BLaER1 treated with 17β-estradiol and CSF1 and Interleukin-3, amounts not matched to agents 10 nM and 100 nM (cell line): ENCODE measurements around the gene CCDC63.
A peak's percentile ranks its signal among the peaks of the same experiment; 100 is the strongest.

Experiments
- H3K27ac ChIP-seq, 11 experiments: shearing (Covaris generic); formaldehyde crosslinking; 2 replicates each; pipeline ENCODE4 v1.8.1; 2022
- H3K27me3 ChIP-seq, 11 experiments: shearing (Covaris generic); formaldehyde crosslinking; 2 replicates each; pipeline ENCODE4 v1.8.1; 2022
- H3K36me3 ChIP-seq, 11 experiments: shearing (Covaris generic); formaldehyde crosslinking; 2 replicates each; pipeline ENCODE4 v1.8.1; 2022
- H3K4me1 ChIP-seq, 10 experiments: shearing (Covaris generic); formaldehyde crosslinking; 2 replicates each; pipeline ENCODE4 v1.8.1; 2022
- H3K4me2 ChIP-seq, 11 experiments: shearing (Covaris generic); formaldehyde crosslinking; 2 replicates each; pipeline ENCODE4 v1.8.1; 2022
- H3K4me3 ChIP-seq, 10 experiments: shearing (Covaris generic); formaldehyde crosslinking; 2 replicates each; pipeline ENCODE4 v1.8.1; 2022
- H3K9ac ChIP-seq, 11 experiments: shearing (Covaris generic); formaldehyde crosslinking; 2 replicates each; pipeline ENCODE4 v1.8.1; 2022
- H3K9me3 ChIP-seq, 11 experiments: shearing (Covaris generic); formaldehyde crosslinking; replicated peaks in 1 of 11; 2 replicates each; pipeline ENCODE4 v1.8.1; 2022
- H4K20me1 ChIP-seq, 11 experiments: shearing (Covaris generic); formaldehyde crosslinking; 2 replicates each; pipeline ENCODE4 v1.8.1; 2022
- Cebpa-rat ChIP-seq, 11 experiments: shearing (Covaris generic); IDR thresholded peaks; 2 replicates each; pipeline ENCODE4 v1.8.1; 2022

Gene CCDC63

DNA sequence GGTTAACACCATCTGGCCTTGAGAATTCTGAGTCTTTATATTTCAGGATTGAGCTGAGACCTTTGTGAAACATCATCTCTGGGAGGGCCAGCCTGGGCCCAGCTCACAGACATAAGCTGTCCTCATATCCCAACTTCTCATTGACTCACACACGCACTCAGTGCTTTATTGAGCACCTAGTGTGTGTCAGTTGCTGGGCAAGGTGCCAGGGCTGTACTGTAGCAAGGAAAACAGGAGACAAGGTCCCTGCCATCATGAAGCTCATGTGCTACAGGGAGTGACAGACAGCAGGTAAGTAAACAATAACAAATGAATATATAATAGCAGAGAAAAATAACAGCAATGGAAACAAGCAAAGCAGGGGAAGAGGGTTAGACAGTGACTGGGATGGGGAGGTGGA, 30.5 kb upstream of the CCDC63 start:
- Histone ChIP-seq H3K9me3 (peaks cover 0 to 13% (median 0%) of the 10 kb centered on the region in 11 experiments; a peak in 5 of 22 replicates), H3K9ac (no peak overlapping the region), H3K36me3 (no peaks in the 10 kb centered on the region), H3K4me3 (no peak overlapping the region), H3K4me2 (no peak overlapping the region), H4K20me1 (no peaks in the 10 kb centered on the region), H3K27me3 (no peaks in the 10 kb centered on the region), H3K4me1 (peaks cover 0 to 13% (median 5%) of the 10 kb centered on the region in 10 experiments; a peak in 11 of 20 replicates), H3K27ac (no peak overlapping the region)
- no peak for TF ChIP-seq Cebpa-rat (IDR thresholded peaks at IDR 0.05)

DNA sequence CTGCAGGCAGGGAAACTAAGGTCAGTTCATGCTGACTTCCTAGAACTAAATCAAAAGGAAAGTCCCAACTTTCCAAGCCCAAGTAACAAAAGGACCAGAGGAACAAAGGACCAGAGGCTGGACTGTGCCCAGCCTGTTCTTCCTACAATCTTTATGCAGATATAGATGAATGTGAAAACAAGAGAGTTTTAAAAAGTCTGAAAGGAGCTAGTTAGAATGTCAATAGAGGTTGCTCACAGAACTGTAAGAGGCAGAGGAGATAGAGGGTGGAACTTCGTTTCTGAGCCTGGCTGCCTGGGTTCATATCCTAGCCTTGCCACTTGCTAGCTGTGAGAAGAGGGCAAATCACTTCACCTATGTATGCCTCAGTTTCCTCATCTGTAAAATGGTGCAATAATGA, 30.0 kb upstream of the CCDC63 start:
- no peak for TF ChIP-seq Cebpa-rat (IDR thresholded peaks at IDR 0.05)

DNA sequence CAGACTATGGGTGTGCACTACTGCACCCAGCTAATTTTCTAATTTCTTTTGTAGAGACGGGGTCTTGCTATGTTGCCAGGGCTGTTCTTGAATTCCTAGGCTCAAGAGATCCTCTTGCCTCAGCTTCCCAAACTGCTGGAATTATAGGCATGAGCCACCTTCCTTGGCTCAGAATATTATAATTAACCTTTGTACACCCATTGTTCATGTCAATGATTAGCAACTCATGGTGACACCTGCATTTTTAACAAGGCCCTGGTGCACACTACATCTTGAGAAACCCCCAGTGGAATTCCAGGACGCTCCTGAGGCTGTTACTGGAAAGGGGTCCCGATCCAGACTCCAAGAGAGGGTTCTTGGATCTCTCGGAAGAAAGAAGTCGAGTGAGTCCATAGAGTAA, 28.3 kb upstream of the CCDC63 start:
- Histone ChIP-seq H3K27ac (no peak overlapping the region), H4K20me1 (no peaks in the 10 kb centered on the region), H3K9me3 (peaks cover 0 to 17% (median 0%) of the 10 kb centered on the region in 11 experiments; a peak in 5 of 22 replicates), H3K36me3 (no peaks in the 10 kb centered on the region), H3K27me3 (no peaks in the 10 kb centered on the region), H3K4me2 (no peak overlapping the region), H3K9ac (no peak overlapping the region), H3K4me3 (no peak overlapping the region), H3K4me1 (peaks cover 0 to 18% (median 8%) of the 10 kb centered on the region in 10 experiments; a peak in 11 of 20 replicates)
- no peak for TF ChIP-seq Cebpa-rat (IDR thresholded peaks at IDR 0.05)

More for the DNA sequence above, 30.0 kb upstream of the CCDC63 start:
- Histone ChIP-seq H3K4me1 (peaks cover 0 to 17% (median 6%) of the 10 kb centered on the region in 10 experiments; a peak in 13 of 20 replicates), H3K4me3 (no peak overlapping the region), H3K9me3 (peaks cover 0 to 17% (median 0%) of the 10 kb centered on the region in 11 experiments; a peak in 5 of 22 replicates), H3K27ac (no peak overlapping the region), H3K36me3 (no peaks in the 10 kb centered on the region), H3K4me2 (no peak overlapping the region), H4K20me1 (no peaks in the 10 kb centered on the region), H3K9ac (no peak overlapping the region), H3K27me3 (no peaks in the 10 kb centered on the region)

DNA sequence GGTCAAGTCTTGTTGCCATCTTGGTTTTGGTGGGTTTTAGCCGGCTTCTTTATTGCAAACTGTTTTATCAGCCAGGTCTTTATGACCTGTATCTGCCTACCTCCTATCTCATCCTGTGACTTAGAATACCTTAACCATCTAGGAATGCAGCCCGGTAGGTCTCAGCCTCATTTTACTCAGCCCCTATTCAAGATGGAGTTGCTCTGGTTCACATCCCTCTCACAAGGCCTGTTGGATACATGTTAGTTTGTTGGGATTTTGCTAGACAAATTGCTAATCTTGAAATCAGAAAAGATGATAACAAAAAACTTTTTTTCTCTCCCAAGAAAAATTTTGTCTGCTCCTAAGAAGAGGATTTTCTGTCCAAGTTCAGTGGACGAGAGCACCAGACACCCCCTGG, 27.6 kb upstream of the CCDC63 start:
- peaks cover 0 to 17% (median 0%) of the 10 kb centered on the region in 11 experiments; a peak in 5 of 22 replicates for H3K9me3 ChIP-seq
- H4K20me1 ChIP-seq: no peaks in the 10 kb centered on the region
- H3K27ac ChIP-seq: no peak overlapping the region
- H3K9ac ChIP-seq: no peak overlapping the region
- H3K4me1 ChIP-seq: peaks cover 0 to 18% (median 8%) of the 10 kb centered on the region in 10 experiments; a peak in 11 of 20 replicates
- H3K4me2 ChIP-seq: no peak overlapping the region
- no peak for TF ChIP-seq Cebpa-rat (IDR thresholded peaks at IDR 0.05)
- no peaks in the 10 kb centered on the region for H3K27me3 ChIP-seq
- no peak overlapping the region for H3K4me3 ChIP-seq
- H3K36me3 ChIP-seq: no peaks in the 10 kb centered on the region

DNA sequence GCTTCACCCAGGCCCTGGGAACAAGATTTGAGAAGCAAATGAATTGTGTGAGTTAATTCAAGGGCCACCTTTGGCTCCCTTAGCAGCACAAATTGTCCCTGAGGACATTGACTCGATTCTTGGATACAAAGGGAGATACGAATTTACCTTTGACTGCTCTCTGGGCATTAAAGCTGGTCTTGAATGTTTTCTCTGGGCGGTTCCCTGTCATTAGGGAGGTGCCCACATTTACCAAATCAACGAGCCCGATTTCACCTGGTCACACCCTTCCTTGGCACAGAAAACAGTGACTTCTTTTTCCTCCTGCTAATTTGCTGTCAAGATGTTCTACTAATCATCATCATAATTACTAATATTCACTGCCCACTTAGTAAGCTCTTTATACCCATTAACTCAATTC, 27.1 kb upstream of the CCDC63 start:
- Histone ChIP-seq H3K27ac (no peak overlapping the region), H4K20me1 (no peaks in the 10 kb centered on the region), H3K4me3 (no peak overlapping the region), H3K9ac (no peak overlapping the region), H3K36me3 (no peaks in the 10 kb centered on the region), H3K4me1 (peaks cover 0 to 18% (median 8%) of the 10 kb centered on the region in 10 experiments; a peak in 11 of 20 replicates), H3K27me3 (no peaks in the 10 kb centered on the region), H3K9me3 (peaks cover 0 to 17% (median 0%) of the 10 kb centered on the region in 11 experiments; a peak in 5 of 22 replicates), H3K4me2 (peak overlapping the region in 1 of 11 experiments; percentile 20; a peak in 1 of 22 replicates)
- TF ChIP-seq Cebpa-rat (IDR thresholded peaks at IDR 0.05): no peak

DNA sequence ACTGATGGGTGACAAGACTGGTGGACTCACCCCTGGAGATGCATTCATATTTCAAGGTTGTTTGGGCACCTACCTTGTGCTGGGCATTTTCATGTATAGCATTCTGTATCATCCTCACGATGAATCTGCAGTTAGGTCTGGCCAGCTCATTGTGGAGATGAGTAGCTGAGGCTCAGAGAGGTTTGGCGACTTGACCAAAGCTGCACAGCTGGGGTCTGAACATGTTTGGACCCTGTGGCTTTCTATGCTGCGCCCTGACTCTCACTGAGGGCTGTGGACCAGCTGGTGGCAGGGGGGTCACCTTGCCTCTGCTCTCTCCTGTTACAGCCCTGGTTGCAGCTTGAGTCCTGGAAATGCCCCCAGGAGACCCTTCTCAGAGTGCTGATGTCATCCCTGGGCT, 24.9 kb upstream of the CCDC63 start:
- peaks cover 2 to 21% (median 10%) of the 10 kb centered on the region in 10 experiments; a peak in 13 of 20 replicates for H3K4me1 ChIP-seq
- peaks cover 0 to 17% (median 0%) of the 10 kb centered on the region in 11 experiments; a peak in 5 of 22 replicates for H3K9me3 ChIP-seq
- H3K4me2 ChIP-seq: peak overlapping the region in 6 of 11 experiments; percentile 6 to 29 (median 18); a peak in 5 of 22 replicates
- no peaks in the 10 kb centered on the region for H3K27me3 ChIP-seq
- H3K9ac ChIP-seq: no peak overlapping the region
- TF ChIP-seq Cebpa-rat (IDR thresholded peaks at IDR 0.05): no peak
- peak overlapping the region in 1 of 11 experiments; percentile 10; a peak in 1 of 22 replicates for H3K27ac ChIP-seq
- no peaks in the 10 kb centered on the region for H4K20me1 ChIP-seq
- no peaks in the 10 kb centered on the region for H3K36me3 ChIP-seq
- H3K4me3 ChIP-seq: no peak overlapping the region

DNA sequence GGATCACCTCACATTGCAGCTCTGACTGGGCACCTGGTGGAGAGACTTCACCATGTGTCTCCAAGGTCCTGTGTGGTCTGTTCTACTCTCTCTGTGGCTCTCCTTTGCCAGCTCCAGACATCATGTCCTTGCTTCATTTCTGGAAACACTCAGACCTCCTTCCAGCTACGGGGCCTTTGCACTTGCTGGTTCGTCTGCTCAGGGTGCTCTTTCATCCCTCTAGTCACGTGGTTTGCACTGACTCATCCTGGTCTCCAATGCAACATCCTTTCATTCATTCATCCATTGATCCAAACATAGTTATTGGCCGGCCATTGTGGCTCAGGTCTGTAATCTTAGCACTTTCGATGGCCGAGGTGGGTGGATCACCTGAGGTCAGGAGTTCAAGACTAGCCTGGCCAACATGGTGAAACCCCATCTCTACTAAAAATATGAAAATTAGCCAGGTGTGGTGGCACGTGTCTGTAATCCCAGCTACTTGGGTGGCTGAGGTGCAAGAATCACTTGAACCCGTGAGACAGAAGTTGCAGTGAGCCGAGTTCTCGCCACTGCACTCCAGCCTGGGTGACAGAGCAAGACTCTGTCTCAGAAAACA, 23.9 kb upstream of the CCDC63 start:
- no peak overlapping the region for H3K4me3 ChIP-seq
- peaks cover 0 to 17% (median 0%) of the 10 kb centered on the region in 11 experiments; a peak in 5 of 22 replicates for H3K9me3 ChIP-seq
- H3K36me3 ChIP-seq: no peaks in the 10 kb centered on the region
- TF ChIP-seq Cebpa-rat (IDR thresholded peaks at IDR 0.05): no peak
- H3K4me1 ChIP-seq: peaks cover 4 to 23% (median 11%) of the 10 kb centered on the region in 10 experiments; a peak in 13 of 20 replicates
- H3K27me3 ChIP-seq: no peaks in the 10 kb centered on the region
- no peak overlapping the region for H3K9ac ChIP-seq
- 0 out of 22 replicates have a peak overlapping the region, but pooled peaks of 1 of the 11 experiments have one; percentile 12 for H3K27ac ChIP-seq
- no peaks in the 10 kb centered on the region for H4K20me1 ChIP-seq
- H3K4me2 ChIP-seq: peak overlapping the region in 1 of 11 experiments; percentile 6; a peak in 1 of 22 replicates

DNA sequence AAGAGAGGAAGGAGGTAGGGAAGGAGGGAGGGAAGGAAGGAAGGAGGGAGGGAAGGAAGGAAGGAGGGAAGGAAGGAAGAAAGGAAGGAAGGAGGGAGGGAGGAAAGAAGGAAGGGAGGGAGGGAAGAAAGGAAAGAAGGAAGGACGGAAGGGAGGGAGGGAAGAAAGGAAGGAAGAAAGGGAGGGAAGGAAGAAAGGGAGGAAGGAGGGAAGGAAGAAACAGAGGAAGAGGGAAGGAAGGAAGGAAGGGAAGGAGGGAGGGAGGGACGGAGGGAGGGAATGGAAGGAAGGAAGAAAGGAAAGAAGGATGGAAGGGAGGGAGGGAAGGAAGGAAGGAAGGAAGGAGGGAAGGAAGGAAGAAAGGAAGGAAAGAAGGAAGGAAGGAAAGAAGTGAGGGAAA, 22.4 kb upstream of the CCDC63 start:
- Histone ChIP-seq H3K27ac (no peak overlapping the region), H3K36me3 (no peaks in the 10 kb centered on the region), H3K4me3 (no peak overlapping the region), H3K9ac (no peak overlapping the region), H4K20me1 (no peaks in the 10 kb centered on the region), H3K27me3 (no peaks in the 10 kb centered on the region), H3K4me2 (no peak overlapping the region), H3K9me3 (peaks cover 0 to 17% (median 0%) of the 10 kb centered on the region in 11 experiments; a peak in 5 of 22 replicates), H3K4me1 (peaks cover 4 to 23% (median 11%) of the 10 kb centered on the region in 10 experiments; a peak in 13 of 20 replicates)
- no peak for TF ChIP-seq Cebpa-rat (IDR thresholded peaks at IDR 0.05)

DNA sequence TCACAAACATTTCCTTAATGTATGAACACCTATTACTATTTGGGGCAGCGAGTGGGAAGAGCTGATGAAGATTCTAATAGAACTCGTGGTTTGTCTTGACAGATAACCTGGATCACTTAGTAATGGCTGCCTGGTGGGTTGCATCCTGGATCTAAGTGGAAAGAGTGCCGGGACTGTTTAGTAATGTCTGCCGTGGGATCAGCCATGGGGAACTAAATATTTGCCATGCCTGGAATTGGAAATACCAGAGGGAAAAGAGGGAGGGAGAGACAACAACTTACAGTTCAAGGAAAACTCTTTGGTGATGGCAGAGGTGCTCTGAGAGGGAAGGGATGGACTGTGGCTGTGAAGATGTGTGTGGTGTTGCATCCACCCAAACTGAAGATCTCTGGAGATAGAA, 21.3 kb upstream of the CCDC63 start:
- Histone ChIP-seq H3K4me2 (no peak overlapping the region), H3K27ac (no peak overlapping the region), H4K20me1 (no peaks in the 10 kb centered on the region), H3K9me3 (peaks cover 0 to 8% (median 0%) of the 10 kb centered on the region in 11 experiments; a peak in 2 of 22 replicates), H3K36me3 (no peaks in the 10 kb centered on the region), H3K4me3 (no peak overlapping the region), H3K4me1 (peaks cover 4 to 18% (median 11%) of the 10 kb centered on the region in 10 experiments; a peak in 12 of 20 replicates), H3K9ac (no peak overlapping the region), H3K27me3 (no peaks in the 10 kb centered on the region)
- TF ChIP-seq Cebpa-rat (IDR thresholded peaks at IDR 0.05): no peak
